Activated naive CD4-positive, alpha-beta T cell treated with anti-CD3 and anti-CD28 coated beads, Interleukin-2, amount 10 ng/mL, durations not matched to agents 7 days and 5 days (primary cell): Measurements from ENCODE around the gene PSENEN.
A peak's percentile ranks its signal among the peaks of the same experiment; 100 is the strongest.
"Not testable (repeated sequence)": the region's sequence is repeated elsewhere in the genome, so short reads cannot be mapped to it uniquely, and the experiment has no call there.

Source experiments
- CTCF ChIA-PET: fragments of 350-600 bp; sonication (Branson Sonifier 250); formaldehyde crosslinking; loops from one replicate; lab custom pipeline; 2021; ENCODE audit warnings: antibody characterized with exemption; lab: Charles Lee
- DNase-seq: peaks from one replicate; pipeline ENCODE4 v3.0.0-alpha.2; 2020
- H3K27ac Mint-ChIP-seq: one replicate; pipeline ENCODE4 v1.8.0; 2021; ENCODE audit warnings: mild to moderate bottlenecking, moderate library complexity, mixed read lengths
- H3K27me3 Mint-ChIP-seq: one replicate; pipeline ENCODE4 v1.8.0; 2021; ENCODE audit warnings: mild to moderate bottlenecking, mixed read lengths
- H3K36me3 Mint-ChIP-seq: one replicate; pipeline ENCODE4 v1.8.0; 2021; ENCODE audit warnings: mixed read lengths
- H3K4me1 Mint-ChIP-seq: one replicate; pipeline ENCODE4 v1.8.0; 2021; ENCODE audit warnings: mixed read lengths
- H3K4me3 Mint-ChIP-seq: one replicate; pipeline ENCODE4 v1.8.0; 2021; ENCODE audit warnings: mild to moderate bottlenecking, moderate library complexity, mixed read lengths
- H3K9me3 Mint-ChIP-seq: one replicate; pipeline ENCODE4 v1.8.0; 2021; ENCODE audit warnings: mixed read lengths

PSENEN gene

DNA sequence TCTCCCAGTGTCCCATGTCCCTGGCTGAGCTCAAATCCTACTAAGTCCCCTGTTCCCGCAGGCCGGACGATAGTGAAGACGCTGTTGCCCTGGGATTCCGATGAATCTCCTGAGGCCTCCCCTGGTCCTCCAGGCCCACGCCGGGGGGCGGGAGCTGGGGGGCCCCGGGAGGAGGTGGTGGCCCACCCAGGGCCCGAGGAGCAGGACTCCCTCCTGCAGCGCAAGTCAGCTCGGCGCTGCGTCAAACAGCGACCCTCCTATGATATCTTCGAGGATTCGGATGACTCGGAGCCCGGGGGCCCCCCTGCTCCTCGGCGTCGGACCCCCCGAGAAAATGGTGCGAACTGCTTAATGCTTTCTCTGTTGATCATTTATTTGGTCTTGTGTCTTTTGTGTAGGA is 21.8 kb upstream of the PSENEN start:
- H3K4me1 Mint-ChIP-seq, result peaks cover 19% of the 10 kb centered on the region
- H3K27ac Mint-ChIP-seq, result no peak overlapping the region
- H3K9me3 Mint-ChIP-seq, result no peaks in the 10 kb centered on the region
- peaks cover 58% of the 10 kb centered on the region for H3K36me3 Mint-ChIP-seq
- H3K4me3 Mint-ChIP-seq, result no peak overlapping the region
- no peaks in the 10 kb centered on the region for H3K27me3 Mint-ChIP-seq
- DNase-seq, result no peak
- CTCF ChIA-PET, result no interaction called here

GRCh38 chr19:35724132-35724531 is 21.3 kb upstream of the PSENEN start:
- H3K36me3 Mint-ChIP-seq, result peaks cover 61% of the 10 kb centered on the region
- H3K4me3 Mint-ChIP-seq, CTCF ChIA-PET: not testable (repeated sequence)

GRCh38 chr19:35724560-35724959 is 20.9 kb upstream of the PSENEN start:
- Mint-ChIP-seq H3K9me3 (no peaks in the 10 kb centered on the region), H3K36me3 (peaks cover 61% of the 10 kb centered on the region), H3K27ac (no peak overlapping the region), H3K27me3 (no peaks in the 10 kb centered on the region), H3K4me3 (no peak overlapping the region), H3K4me1 (peaks cover 11% of the 10 kb centered on the region)
- CTCF ChIA-PET, result no interaction called here
- DNase-seq, result no peak

More at GRCh38 chr19:35724132-35724531, 21.3 kb upstream of the PSENEN start:
- H3K27me3 Mint-ChIP-seq, DNase-seq, H3K9me3 Mint-ChIP-seq, H3K27ac Mint-ChIP-seq: not testable (repeated sequence)
- peaks cover 16% of the 10 kb centered on the region for H3K4me1 Mint-ChIP-seq

GRCh38 chr19:35725216-35725861 is 20.1 kb upstream of the PSENEN start:
- no peak overlapping the region for H3K27ac Mint-ChIP-seq
- DNase-seq, result no peak
- H3K36me3 Mint-ChIP-seq, result peaks cover 64% of the 10 kb centered on the region

GRCh38 chr19:35727053-35727955 is 18.1 kb upstream of the PSENEN start:
- no peaks in the 10 kb centered on the region for H3K9me3 Mint-ChIP-seq
- no peaks in the 10 kb centered on the region for H3K4me1 Mint-ChIP-seq
- no peak for DNase-seq
- H3K27ac Mint-ChIP-seq, result no peak overlapping the region
- H3K4me3 Mint-ChIP-seq, result no peak overlapping the region
- peaks cover 67% of the 10 kb centered on the region for H3K36me3 Mint-ChIP-seq
- CTCF ChIA-PET, result no interaction called here
- H3K27me3 Mint-ChIP-seq, result no peaks in the 10 kb centered on the region

More at GRCh38 chr19:35725216-35725861, 20.1 kb upstream of the PSENEN start:
- no peak overlapping the region for H3K4me3 Mint-ChIP-seq
- peaks cover 7% of the 10 kb centered on the region for H3K4me1 Mint-ChIP-seq
- CTCF ChIA-PET, result no interaction called here
- H3K9me3 Mint-ChIP-seq, result no peaks in the 10 kb centered on the region
- no peaks in the 10 kb centered on the region for H3K27me3 Mint-ChIP-seq

DNA sequence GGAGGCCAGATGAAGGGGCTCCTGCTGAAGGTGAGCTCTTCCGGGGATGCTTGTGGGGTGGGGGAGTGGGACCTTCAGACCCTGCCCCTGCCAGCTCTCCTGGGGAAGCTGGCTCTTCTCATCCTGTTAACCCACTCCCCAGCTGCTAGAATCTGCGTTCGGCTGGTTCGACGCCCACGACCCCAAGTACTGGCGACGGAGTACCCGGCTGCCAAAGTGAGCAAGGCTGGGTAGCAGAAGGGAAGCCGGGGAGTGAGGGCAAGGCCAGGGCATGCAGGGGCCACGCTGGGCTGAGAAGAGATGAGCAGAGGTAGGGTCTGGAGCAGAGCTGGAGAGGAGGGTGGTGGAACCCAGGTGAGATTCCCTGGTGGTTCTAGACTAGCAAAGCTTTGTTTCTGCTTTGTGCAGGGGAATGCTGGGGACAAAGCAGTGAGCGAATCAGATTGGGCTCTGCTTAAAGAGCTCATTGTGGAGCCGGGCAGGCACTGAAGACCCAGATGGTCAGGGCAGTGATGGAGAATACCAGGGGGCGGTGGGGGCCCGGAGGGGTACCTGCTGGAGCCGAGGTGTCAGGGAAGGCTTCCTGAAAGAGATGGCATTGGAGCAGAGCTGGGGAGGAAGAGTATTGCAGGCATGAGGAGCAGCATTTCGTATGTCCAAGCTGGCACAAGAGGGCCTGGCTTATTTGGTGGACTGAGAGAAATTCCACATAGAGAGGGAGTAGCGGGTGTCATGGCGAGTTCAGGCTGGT is 17.3 kb upstream of the PSENEN start:
- Mint-ChIP-seq H3K4me3 (no peak overlapping the region), H3K36me3 (peaks cover 61% of the 10 kb centered on the region), H3K4me1 (no peaks in the 10 kb centered on the region), H3K27ac (no peak overlapping the region), H3K27me3 (no peaks in the 10 kb centered on the region), H3K9me3 (no peaks in the 10 kb centered on the region)
- CTCF ChIA-PET, result no interaction called here
- no peak for DNase-seq

GRCh38 chr19:35729021-35729420 is 16.4 kb upstream of the PSENEN start:
- CTCF ChIA-PET, result no interaction called here
- Mint-ChIP-seq H3K27ac (no peak overlapping the region), H3K36me3 (peaks cover 62% of the 10 kb centered on the region), H3K9me3 (no peaks in the 10 kb centered on the region), H3K27me3 (no peaks in the 10 kb centered on the region), H3K4me3 (no peak overlapping the region), H3K4me1 (no peaks in the 10 kb centered on the region)
- no peak for DNase-seq

DNA sequence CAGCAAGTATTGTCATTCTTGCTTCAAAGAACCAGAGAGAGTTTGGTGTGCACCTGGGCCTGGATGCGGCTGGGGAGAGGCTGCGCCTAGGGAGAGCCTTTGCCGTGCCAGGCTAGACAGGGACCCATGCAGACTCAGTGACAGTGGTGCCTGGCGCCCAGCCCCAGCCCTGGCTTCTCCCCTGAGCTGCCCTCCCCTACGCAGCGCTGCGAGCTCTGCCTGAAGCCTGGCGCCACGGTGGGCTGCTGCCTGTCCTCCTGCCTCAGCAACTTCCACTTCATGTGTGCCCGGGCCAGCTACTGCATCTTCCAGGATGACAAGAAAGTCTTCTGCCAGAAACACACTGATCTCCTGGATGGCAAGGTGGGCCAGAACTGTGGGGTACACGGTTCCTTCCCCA is 15.7 kb upstream of the PSENEN start:
- Mint-ChIP-seq H3K4me1 (no peaks in the 10 kb centered on the region), H3K36me3 (peaks cover 65% of the 10 kb centered on the region), H3K27me3 (no peaks in the 10 kb centered on the region), H3K27ac (no peak overlapping the region), H3K4me3 (no peak overlapping the region), H3K9me3 (no peaks in the 10 kb centered on the region)
- CTCF ChIA-PET, result no interaction called here
- no peak for DNase-seq

DNA sequence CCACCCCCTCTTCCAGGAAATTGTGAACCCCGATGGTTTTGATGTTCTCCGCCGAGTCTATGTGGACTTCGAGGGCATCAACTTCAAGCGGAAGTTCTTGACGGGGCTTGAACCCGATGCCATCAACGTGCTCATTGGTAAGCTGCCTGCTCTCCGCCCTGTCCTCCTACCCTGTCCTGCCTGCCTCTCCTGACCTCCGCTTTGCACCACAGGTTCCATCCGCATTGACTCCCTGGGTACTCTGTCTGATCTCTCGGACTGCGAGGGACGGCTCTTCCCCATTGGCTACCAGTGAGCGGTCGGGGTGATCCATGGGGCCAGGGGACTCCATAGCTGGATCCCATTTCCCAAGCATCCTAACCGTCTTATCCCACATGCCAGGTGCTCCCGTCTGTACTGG is 15.1 kb upstream of the PSENEN start:
- CTCF ChIA-PET, result no interaction called here
- peak overlapping the region; percentile 77 for H3K27ac Mint-ChIP-seq
- H3K9me3 Mint-ChIP-seq, result no peaks in the 10 kb centered on the region
- H3K27me3 Mint-ChIP-seq, result no peaks in the 10 kb centered on the region
- H3K36me3 Mint-ChIP-seq, result peaks cover 63% of the 10 kb centered on the region
- DNase-seq, result no peak
- H3K4me1 Mint-ChIP-seq, result no peaks in the 10 kb centered on the region
- H3K4me3 Mint-ChIP-seq, result no peak overlapping the region

DNA sequence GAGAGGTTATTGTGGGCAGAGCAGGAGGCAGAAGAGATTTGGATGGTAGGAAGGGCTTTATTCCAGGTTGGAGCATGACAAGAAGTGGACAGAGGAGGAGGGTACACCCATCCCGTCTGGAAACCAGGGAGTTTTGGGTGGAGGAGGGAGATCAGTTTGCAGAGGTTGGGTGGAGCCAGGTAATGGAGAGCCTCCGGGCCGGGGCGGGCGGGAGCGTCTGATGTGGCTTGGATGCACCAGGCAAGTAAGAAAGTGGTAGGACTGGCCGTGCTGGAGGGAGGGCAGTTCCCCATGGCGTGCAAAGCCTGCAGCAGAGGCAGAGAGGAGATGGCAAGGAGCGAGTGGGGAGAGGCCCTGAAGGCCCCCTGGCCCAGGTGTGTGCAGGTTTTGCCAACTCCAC is 14.1 kb upstream of the PSENEN start:
- Mint-ChIP-seq H3K36me3 (peaks cover 60% of the 10 kb centered on the region), H3K4me1 (peaks cover 3% of the 10 kb centered on the region), H3K9me3 (no peaks in the 10 kb centered on the region), H3K27ac (no peak overlapping the region), H3K4me3 (no peak overlapping the region), H3K27me3 (no peaks in the 10 kb centered on the region)
- DNase-seq, result no peak
- CTCF ChIA-PET, result no interaction called here

- Mint-ChIP-seq H3K36me3 (peaks cover 60% of the 10 kb centered on the region), H3K9me3 (no peaks in the 10 kb centered on the region)
Measured at GRCh38 chr19:35731779-35732405, 13.6 kb upstream of the PSENEN start.

DNA sequence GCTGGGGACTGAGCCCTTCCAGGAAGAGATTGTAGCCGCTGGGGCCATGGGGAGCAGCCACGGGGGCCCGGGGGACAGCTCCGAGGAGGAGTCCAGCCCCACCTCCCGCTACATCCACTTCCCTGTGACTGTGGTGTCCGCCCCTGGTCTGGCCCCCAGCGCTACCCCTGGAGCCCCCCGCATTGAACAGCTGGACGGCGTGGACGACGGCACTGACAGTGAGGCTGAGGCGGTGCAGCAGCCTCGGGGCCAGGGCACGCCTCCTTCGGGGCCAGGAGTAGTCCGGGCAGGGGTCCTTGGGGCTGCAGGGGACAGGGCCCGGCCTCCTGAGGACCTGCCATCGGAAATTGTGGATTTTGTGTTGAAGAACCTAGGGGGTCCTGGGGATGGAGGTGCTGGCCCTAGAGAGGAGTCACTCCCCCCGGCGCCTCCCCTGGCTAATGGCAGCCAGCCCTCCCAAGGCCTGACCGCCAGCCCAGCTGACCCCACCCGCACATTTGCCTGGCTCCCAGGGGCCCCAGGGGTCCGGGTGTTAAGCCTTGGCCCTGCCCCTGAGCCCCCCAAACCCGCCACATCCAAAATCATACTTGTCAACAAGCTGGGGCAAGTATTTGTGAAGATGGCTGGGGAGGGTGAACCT is 12.8 kb upstream of the PSENEN start:
- H3K4me3 Mint-ChIP-seq, result no peak overlapping the region
- H3K4me1 Mint-ChIP-seq, result peaks cover 16% of the 10 kb centered on the region
- DNase-seq, result no peak
- CTCF ChIA-PET, result no interaction called here
- H3K9me3 Mint-ChIP-seq, result no peaks in the 10 kb centered on the region
- no peaks in the 10 kb centered on the region for H3K27me3 Mint-ChIP-seq
- peaks cover 59% of the 10 kb centered on the region for H3K36me3 Mint-ChIP-seq
- no peak overlapping the region for H3K27ac Mint-ChIP-seq

More at GRCh38 chr19:35731779-35732405, 13.6 kb upstream of the PSENEN start:
- H3K27me3 Mint-ChIP-seq, result no peaks in the 10 kb centered on the region
- DNase-seq, result no peak
- peaks cover 9% of the 10 kb centered on the region for H3K4me1 Mint-ChIP-seq
- no peak overlapping the region for H3K27ac Mint-ChIP-seq
- no peak overlapping the region for H3K4me3 Mint-ChIP-seq
- CTCF ChIA-PET, result no interaction called here

- DNase-seq, result no peak
- H3K4me3 Mint-ChIP-seq, result no peak overlapping the region
- peaks cover 16% of the 10 kb centered on the region for H3K4me1 Mint-ChIP-seq
- no peaks in the 10 kb centered on the region for H3K9me3 Mint-ChIP-seq
- peaks cover 58% of the 10 kb centered on the region for H3K36me3 Mint-ChIP-seq
- CTCF ChIA-PET, result interaction anchor here (1.4 kb wide), 1 partner anchor 37 kb away, joined by 3 read pairs; no protein-coding TSS in a partner anchor
- no peaks in the 10 kb centered on the region for H3K27me3 Mint-ChIP-seq
- H3K27ac Mint-ChIP-seq, result no peak overlapping the region
Measured at GRCh38 chr19:35733180-35734125, 12.0 kb upstream of the PSENEN start.
